ENCODE data around the gene ISM1. TPM values are rescaled to one million over a fixed set of nuclear protein-coding genes. Genes with fewer than 3 reads are reported as not detected.

The ISM1 gene
- total and polyA plus RNA-seq, 3 donors from 2014 or later, result 0.50 to 1.3 (median 0.55) TPM

DNA sequence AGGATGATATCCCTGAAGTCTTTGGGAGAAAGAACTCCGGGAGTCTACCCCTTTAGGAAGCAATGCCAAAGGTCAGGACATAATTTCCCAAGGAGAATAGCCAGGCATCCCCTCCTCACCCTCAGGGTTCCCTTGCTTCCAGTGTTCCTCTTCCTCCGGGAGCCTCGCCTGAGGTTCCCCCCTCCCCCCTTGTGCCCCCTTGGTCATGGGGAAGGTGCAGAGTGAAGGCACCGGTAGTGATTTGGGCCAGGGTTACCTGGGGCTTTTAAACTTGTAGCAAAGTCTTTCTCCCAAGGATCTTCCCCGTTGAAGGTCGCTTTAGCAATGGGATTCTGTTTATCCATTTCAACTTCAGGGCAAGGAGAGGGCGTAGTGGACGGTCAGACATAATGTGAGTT is 1.2 kb downstream of the ISM1 start:
- whole genome bisulfite sequencing, 2 donors, result 18 to 23% methylated on average over 8 of the region's 8 CpGs
- TF ChIP-seq CTCF (IDR thresholded peaks at IDR 0.05) (no peak), POLR2A (IDR thresholded peaks at IDR 0.05) (no peak)
- Histone ChIP-seq H3K4me3 (peak overlapping the region in 1 of 2 donors; percentile 43), H3K36me3 (ENCODE audit: low read depth, missing control alignments) (no peaks in the 10 kb centered on the region), H3K27ac (no peak overlapping the region), H3K9me3 (no peaks in the 10 kb centered on the region), H3K4me1 (peaks cover 10% of the 10 kb centered on the region), H3K27me3 (no peaks in the 10 kb centered on the region)
- DNase-seq, result no peak
- intact Hi-C loops (cut with DNase I; ENCODE audit: low total_unique reads), result no loop called here

DNA sequence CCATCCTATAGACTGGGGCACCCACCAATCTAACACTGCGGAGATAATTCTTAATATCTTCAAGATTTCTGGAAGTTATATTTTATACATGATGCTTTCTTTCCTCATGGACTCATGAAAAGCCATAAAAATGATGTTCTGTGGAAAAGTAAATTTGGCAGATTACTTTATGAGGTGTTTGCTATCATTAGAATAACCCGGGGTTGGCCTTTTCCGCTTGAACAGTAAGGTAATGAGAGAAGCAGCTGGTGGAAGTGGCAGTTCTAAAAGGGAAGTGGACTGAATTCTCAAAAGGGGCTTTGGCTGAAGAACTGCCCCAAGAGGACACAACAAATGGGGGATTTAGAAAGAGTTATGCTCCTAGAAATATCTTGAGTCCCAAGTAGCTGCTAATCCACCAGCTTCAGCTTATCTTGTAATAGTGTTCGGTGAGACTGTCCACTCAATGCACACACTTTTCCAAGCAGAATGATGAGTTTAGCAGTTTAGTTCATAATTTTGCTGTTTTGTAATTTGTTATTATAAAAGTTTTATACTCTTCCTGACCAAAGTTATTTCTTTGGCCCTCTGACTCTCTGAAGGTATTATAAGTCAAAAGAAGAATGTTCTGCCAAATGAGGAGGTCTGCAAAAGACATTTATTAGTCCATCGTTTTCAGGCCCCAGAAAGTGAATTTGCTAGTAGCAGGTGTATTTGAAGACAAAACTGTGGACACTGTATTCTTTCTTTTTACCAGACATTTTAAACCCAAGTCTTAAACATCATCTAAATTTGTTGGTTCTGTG is 2.9 kb downstream of the ISM1 start:
- Histone ChIP-seq H3K36me3 (ENCODE audit: low read depth, missing control alignments) (no peaks in the 10 kb centered on the region), H3K27ac (no peak overlapping the region), H3K9me3 (no peaks in the 10 kb centered on the region), H3K4me3 (no peak overlapping the region), H3K27me3 (no peaks in the 10 kb centered on the region), H3K4me1 (peaks cover 10% of the 10 kb centered on the region)
- intact Hi-C loops (cut with DNase I; ENCODE audit: low total_unique reads), result no loop called here
- no peak for DNase-seq
- TF ChIP-seq POLR2A (IDR thresholded peaks at IDR 0.05) (no peak), CTCF (IDR thresholded peaks at IDR 0.05) (no peak)
- 56 to 61% methylated on average over 5 of the region's 5 CpGs for WGBS, 2 donors

GRCh38 chr20:13226367-13226766 is 5.3 kb downstream of the ISM1 start:
- H3K9me3 ChIP-seq, result no peaks in the 10 kb centered on the region
- WGBS, 2 donors, result 79 to 81% methylated on average over 1 of the region's 1 CpG
- H3K4me3 ChIP-seq, result no peak overlapping the region
- TF ChIP-seq POLR2A (IDR thresholded peaks at IDR 0.05) (no peak), CTCF (IDR thresholded peaks at IDR 0.05) (no peak)
- no peak overlapping the region for H3K27ac ChIP-seq
- intact Hi-C loops (cut with DNase I; ENCODE audit: low total_unique reads), result no loop called here
- H3K27me3 ChIP-seq, result no peaks in the 10 kb centered on the region
- no peaks in the 10 kb centered on the region for H3K4me1 ChIP-seq
- DNase-seq, result no peak
- no peaks in the 10 kb centered on the region for H3K36me3 ChIP-seq (ENCODE audit: low read depth, missing control alignments)

GRCh38 chr20:13228771-13229170 is 7.7 kb downstream of the ISM1 start:
- 81 to 96% methylated on average over 2 of the region's 2 CpGs for WGBS, 2 donors
- H3K36me3 ChIP-seq (ENCODE audit: low read depth, missing control alignments), result no peaks in the 10 kb centered on the region
- intact Hi-C loops (cut with DNase I; ENCODE audit: low total_unique reads), result no loop called here
- no peaks in the 10 kb centered on the region for H3K27me3 ChIP-seq
- no peak for DNase-seq
- H3K4me3 ChIP-seq, result no peak overlapping the region
- H3K27ac ChIP-seq, result no peak overlapping the region
- no peaks in the 10 kb centered on the region for H3K9me3 ChIP-seq
- no peaks in the 10 kb centered on the region for H3K4me1 ChIP-seq
- TF ChIP-seq CTCF (IDR thresholded peaks at IDR 0.05) (no peak), POLR2A (IDR thresholded peaks at IDR 0.05) (no peak)

- Histone ChIP-seq H3K36me3 (ENCODE audit: low read depth, missing control alignments) (no peaks in the 10 kb centered on the region), H3K27me3 (no peaks in the 10 kb centered on the region), H3K9me3 (no peaks in the 10 kb centered on the region), H3K4me3 (no peak overlapping the region), H3K4me1 (no peaks in the 10 kb centered on the region), H3K27ac (no peak overlapping the region)
- TF ChIP-seq CTCF (IDR thresholded peaks at IDR 0.05) (no peak), POLR2A (IDR thresholded peaks at IDR 0.05) (no peak)
- intact Hi-C loops (cut with DNase I; ENCODE audit: low total_unique reads), result no loop called here
- no peak for DNase-seq
These were observed 8.5 kb downstream of the ISM1 start for GRCh38 chr20:13229538-13229937.
